Ovary (tissue), 9 donors: ENCODE results near the gene RYR2. TPM values are rescaled to one million over a fixed set of nuclear protein-coding genes. Genes with fewer than 3 reads are reported as not detected.

Experiments used
- DNase-seq, 5 donors: peaks; one replicate each; pipeline ENCODE4 v3.0.0-alpha.2; 2019 to 2020
- H3K27ac ChIP-seq, 2 donors: fragments of 200-600 bp; one replicate each; pipeline versions ENCODE4 v1.5.1 to v1.8.0; 2019 to 2022
- H3K27me3 ChIP-seq: fragments of 200-600 bp; one replicate; pipeline ENCODE4 v1.8.0; 2022
- H3K36me3 ChIP-seq: fragments of 200-600 bp; sonication (generic); one replicate; pipeline ENCODE4 v1.5.1; 2019
- H3K4me1 ChIP-seq: one replicate; pipeline ENCODE4 v1.8.1; 2013; ENCODE audit warnings: mild to moderate bottlenecking, moderate library complexity; ENCODE audit not compliant: insufficient read depth
- H3K4me3 ChIP-seq: fragments of 200-600 bp; sonication (generic); one replicate; pipeline ENCODE4 v1.5.1; 2017
- H3K9me3 ChIP-seq, 2 donors: fragments of 200-600 bp in 1 of 2; sonication (generic) in 1 of 2; one replicate each; pipeline versions ENCODE4 v1.5.1 to v1.8.1; 2013 to 2019; ENCODE audit warnings: mild to moderate bottlenecking in 1 of 2, moderate library complexity in 1 of 2
- EP300 ChIP-seq: sonication (generic); formaldehyde crosslinking; IDR thresholded peaks from one replicate; pipeline ENCODE4 v1.6.1; 2017; ENCODE audit warnings: antibody characterized with exemption
- POLR2A ChIP-seq: fragments of 450-650 bp; IDR thresholded peaks from one replicate; pipeline ENCODE4 v1.6.1; 2017; ENCODE audit warnings: antibody characterized with exemption, mild to moderate bottlenecking, moderate library complexity
- WGBS, 3 donors: extraction: QIAGEN DNeasy Blood & Tissue Kit in 1 of 3; methylation state at CpG; one replicate each; pipeline versions ENCODE4 v1.1.5 to v1.1.7; 2013 to 2017; 5-methylcytosine and 5-hydroxymethylcytosine counted together
- intact Hi-C, 4 donors: fragments of 100-400 bp; cut with DNase I; formaldehyde crosslinking; loops; one replicate each; pipeline versions ENCODE4 v1.11.0 to v1.15.1; 2022 to 2023
- polyA plus RNA-seq, 2 donors: library from polyadenylated mRNA; stranded (reverse); fragments of 200-250 nt in 1 of 2; fragments of 350-450 nt in 1 of 2; fragmentation: Illumina TruSeq in 1 of 2; extraction: RNeasy Lipid Tissue Mini Kit (QIAGEN cat#74804) in 1 of 2; gene quantifications; one replicate each; pipeline ENCODE4 v1.2.3, GENCODE V29; 2013 to 2014
- total RNA-seq, 7 donors: library from RNA; depleted of rRNA in 2 of 7; stranded (reverse); fragments of >200 nt in 2 of 7; fragmentation: NEBNext Ultra II Directional in 3 of 7; extraction: Animal tissue kit (Norgen Biotek cat#: 25700) in 3 of 7; gene quantifications; one replicate each; pipeline versions ENCODE4 v1.1.0 to v1.2.4, GENCODE V29; 2016 to 2023
- TF ChIP-seq, protein P1 (sequence below), 3 donors: fragments of 450-650 bp in 2 of 3; fragments of 200-600 bp in 1 of 3; IDR thresholded peaks; one replicate each; pipeline versions ENCODE4 v1.5.1 to v1.8.0; 2016 to 2022; ENCODE audit warnings: antibody characterized with exemption in 3 of 3, mild to moderate bottlenecking in 1 of 3
- donor health status: DM: no; HTN: no; CAD: no; lungs with moderate emphysema.
- donor health status: DM: no; HTN: no; CAD: no.
- donor health status: Bipolar disorder and iron deficiency.
- donor health status: DM: yes; HTN: yes; CAD: no.
- donor health status: DM: no; HTN: no; CAD: no.
- donor health status: DM: yes; HTN: yes; CAD: no.

Gene RYR2
- total and polyA plus RNA-seq, 9 donors = 3.0 to 13.8 (median 5.4) TPM

DNA sequence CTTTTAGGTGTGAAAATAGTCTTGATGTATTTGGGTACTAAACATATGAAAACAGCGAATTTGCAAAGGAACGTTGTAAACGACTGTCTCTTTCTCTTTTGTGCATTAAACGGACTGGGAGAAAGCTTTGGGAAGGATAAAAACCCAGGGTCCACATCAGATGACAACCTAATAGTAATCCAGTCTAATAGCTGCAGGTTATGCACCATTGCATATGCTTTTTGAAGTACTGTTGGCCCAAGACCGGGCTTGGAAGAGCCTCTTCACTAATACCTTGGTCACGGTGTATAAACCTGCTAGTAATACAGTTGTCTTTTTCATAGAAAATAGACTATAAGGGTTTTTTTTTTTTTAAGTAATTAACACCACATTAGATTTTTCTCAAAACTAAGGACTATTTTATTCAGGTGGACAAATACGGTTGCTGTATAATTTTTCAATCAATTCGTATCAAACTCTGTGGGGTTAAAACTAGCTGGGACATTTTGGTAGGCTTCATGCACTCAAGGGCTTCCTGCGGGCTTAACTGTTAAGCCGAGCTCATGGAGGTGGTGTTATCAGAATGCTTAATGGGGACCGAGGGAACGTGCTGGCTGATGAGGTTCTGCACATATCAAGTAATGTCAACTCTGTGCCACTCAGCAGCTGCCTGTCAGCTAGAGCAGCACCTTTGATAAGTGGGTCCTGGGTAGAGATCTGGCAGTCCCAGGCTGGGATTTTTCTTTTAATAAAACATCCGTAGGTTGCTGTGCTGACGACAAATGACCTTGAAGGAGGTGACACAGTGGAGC, 2.1 kb downstream of the RYR2 start:
- Histone ChIP-seq H3K27me3 (no peaks in the 10 kb centered on the region), H3K9me3 (no peaks in the 10 kb centered on the region), H3K4me1 (no peaks in the 10 kb centered on the region), H3K36me3 (no peaks in the 10 kb centered on the region), H3K27ac (no peak overlapping the region), H3K4me3 (no peak overlapping the region)
- intact Hi-C loops = loop anchor here in 3 of 4 donors (1.0 to 10.0 kb wide), 4 partner anchors 336 to 1259 kb away; no protein-coding TSS in a partner anchor
- TF ChIP-seq EP300 = no peak
- TF ChIP-seq POLR2A = no peak
- TF ChIP-seq, protein P1, sequence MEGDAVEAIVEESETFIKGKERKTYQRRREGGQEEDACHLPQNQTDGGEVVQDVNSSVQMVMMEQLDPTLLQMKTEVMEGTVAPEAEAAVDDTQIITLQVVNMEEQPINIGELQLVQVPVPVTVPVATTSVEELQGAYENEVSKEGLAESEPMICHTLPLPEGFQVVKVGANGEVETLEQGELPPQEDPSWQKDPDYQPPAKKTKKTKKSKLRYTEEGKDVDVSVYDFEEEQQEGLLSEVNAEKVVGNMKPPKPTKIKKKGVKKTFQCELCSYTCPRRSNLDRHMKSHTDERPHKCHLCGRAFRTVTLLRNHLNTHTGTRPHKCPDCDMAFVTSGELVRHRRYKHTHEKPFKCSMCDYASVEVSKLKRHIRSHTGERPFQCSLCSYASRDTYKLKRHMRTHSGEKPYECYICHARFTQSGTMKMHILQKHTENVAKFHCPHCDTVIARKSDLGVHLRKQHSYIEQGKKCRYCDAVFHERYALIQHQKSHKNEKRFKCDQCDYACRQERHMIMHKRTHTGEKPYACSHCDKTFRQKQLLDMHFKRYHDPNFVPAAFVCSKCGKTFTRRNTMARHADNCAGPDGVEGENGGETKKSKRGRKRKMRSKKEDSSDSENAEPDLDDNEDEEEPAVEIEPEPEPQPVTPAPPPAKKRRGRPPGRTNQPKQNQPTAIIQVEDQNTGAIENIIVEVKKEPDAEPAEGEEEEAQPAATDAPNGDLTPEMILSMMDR (IDR thresholded peaks at IDR 0.05) = no peak
- 39 to 42% (median 40%) methylated on average over 14 of the region's 14 CpGs for WGBS, 3 donors
- DNase-seq = no peak

DNA sequence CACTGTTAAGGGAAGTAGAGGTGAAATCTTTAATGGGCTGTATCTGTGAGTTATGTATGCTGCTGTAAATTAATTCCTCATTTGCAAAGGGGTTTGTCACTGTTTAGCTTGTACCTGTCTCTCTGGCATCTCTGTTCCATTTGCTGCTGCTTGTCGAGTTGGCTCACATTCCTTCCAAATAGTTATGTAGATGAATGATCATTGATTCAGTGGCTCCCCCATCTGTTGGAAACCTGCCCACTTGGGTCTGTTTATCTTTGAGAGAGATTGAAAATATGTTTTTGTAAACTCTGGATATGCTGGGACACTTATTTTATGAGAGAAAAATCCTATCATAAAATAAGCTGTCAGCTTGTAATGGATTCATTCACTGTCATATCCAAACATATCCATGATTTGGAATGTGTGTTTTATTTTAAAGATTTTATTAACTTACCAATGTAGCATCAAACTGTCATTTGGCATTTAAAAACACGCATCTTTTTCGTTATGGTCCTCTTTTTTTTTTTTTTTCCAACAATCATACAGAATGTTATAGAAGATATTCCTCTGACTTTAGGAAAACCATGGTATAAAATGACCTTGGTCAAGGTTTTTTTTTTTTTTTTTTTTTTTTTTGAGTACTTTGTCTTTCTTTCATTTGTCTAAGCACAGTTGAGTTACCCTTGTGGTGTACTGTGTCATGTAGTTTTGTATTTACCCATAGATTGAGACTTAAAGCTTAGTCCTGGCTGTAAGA, 3.5 kb downstream of the RYR2 start:
- WGBS, 3 donors = 68 to 80% (median 69%) methylated on average over 3 of the region's 3 CpGs
- Histone ChIP-seq H3K4me3 (no peak overlapping the region), H3K9me3 (no peaks in the 10 kb centered on the region), H3K27ac (no peak overlapping the region), H3K36me3 (no peaks in the 10 kb centered on the region), H3K4me1 (no peaks in the 10 kb centered on the region), H3K27me3 (no peaks in the 10 kb centered on the region)
- intact Hi-C loops = loop anchor here in 2 of 4 donors (10.0 kb wide), 2 partner anchors 339 to 1261 kb away; no protein-coding TSS in a partner anchor
- no peak for DNase-seq
- TF ChIP-seq, protein P1 (IDR thresholded peaks at IDR 0.05) = no peak
- TF ChIP-seq EP300 = no peak
- no peak for TF ChIP-seq POLR2A

DNA sequence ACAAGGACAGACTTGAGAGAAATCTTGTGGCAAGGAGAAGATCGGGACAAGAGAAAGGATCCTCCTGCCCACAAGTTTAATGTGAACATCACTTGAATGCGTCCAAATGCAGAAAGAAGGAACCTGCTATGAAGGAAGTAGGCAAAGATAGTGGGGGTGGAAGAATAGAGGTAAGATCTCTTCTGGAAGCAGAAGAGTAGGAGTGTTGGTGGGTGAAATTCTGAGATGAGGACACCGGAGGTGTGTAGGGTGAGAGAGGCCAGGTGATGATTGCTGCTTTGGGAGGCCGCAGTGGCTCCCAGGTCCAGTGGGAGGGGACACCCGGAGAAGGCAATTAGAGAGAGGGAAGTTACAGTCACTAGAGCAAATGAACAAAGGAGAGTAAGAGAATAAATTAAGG, 6.8 kb downstream of the RYR2 start:
- WGBS, 3 donors = 92 to 97% (median 94%) methylated on average over 5 of the region's 5 CpGs
- no peaks in the 10 kb centered on the region for H3K36me3 ChIP-seq
- no peak for DNase-seq
- no peaks in the 10 kb centered on the region for H3K27me3 ChIP-seq
- intact Hi-C loops = loop anchor here in 2 of 4 donors (10.0 kb wide), 2 partner anchors 336 to 1264 kb away; no protein-coding TSS in a partner anchor
- TF ChIP-seq, protein P1 (IDR thresholded peaks at IDR 0.05) = no peak
- TF ChIP-seq POLR2A (no peak), EP300 (no peak)
- H3K27ac ChIP-seq = no peak overlapping the region
- H3K9me3 ChIP-seq = no peaks in the 10 kb centered on the region
- no peaks in the 10 kb centered on the region for H3K4me1 ChIP-seq
- H3K4me3 ChIP-seq = no peak overlapping the region

DNA sequence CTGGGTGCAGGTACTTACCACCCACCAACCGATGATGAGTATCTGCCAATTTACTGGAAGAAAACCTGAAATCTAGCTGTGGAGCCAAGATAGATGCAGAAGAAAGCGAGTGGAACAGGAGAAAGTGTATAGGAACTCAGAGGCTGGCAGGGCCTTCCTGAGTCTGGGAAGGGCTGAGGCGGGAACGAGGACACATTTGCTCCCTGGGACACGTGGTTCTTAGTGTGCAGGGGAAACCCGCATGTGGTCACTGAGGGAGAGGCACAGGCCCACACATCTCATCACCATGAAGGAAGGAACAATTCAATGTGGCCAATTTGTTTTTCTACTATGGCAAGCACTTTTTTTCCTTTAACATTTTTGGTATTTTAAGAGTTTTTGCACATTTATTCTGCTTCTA, 8.2 kb downstream of the RYR2 start:
- WGBS, 3 donors = 90 to 92% (median 90%) methylated on average over 6 of the region's 6 CpGs
- intact Hi-C loops = no loop called here

More for the DNA sequence above, 8.2 kb downstream of the RYR2 start:
- DNase-seq = no peak
- H3K27ac ChIP-seq = no peak overlapping the region
- H3K4me1 ChIP-seq = no peaks in the 10 kb centered on the region
- no peak for TF ChIP-seq POLR2A
- TF ChIP-seq EP300 = no peak
- TF ChIP-seq, protein P1 (IDR thresholded peaks at IDR 0.05) = no peak
- no peaks in the 10 kb centered on the region for H3K9me3 ChIP-seq
- H3K27me3 ChIP-seq = no peaks in the 10 kb centered on the region
- no peaks in the 10 kb centered on the region for H3K36me3 ChIP-seq
- no peak overlapping the region for H3K4me3 ChIP-seq
